ENCODE data around the gene TMIGD2. TPM values are rescaled to one million over a fixed set of nuclear protein-coding genes. Genes with fewer than 3 reads are reported as not detected.

The TMIGD2 gene
- total RNA-seq, 2 donors from 2014 or later: 1.8 TPM; not detected in 1

DNA sequence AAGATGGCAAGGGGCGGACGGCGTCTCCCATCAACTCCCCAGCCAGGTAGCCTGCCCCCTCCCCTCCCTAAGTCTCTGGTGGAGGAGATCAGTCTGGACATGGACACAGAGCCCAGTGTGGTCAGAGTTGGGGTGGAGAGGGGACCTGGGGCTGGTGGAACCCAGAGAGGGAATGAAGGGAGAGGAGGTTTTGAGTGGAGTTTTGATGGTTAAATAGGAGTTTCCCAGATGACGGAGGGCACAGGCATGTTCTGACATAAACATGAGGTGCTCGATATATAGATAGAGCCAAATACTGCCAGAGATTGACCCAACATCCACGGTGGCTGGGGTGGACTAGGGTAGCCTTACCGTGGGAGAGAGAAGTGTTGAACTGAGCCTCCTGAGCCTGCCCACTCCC, 16.3 kb upstream of the TMIGD2 start:
- TF ChIP-seq, protein P1, sequence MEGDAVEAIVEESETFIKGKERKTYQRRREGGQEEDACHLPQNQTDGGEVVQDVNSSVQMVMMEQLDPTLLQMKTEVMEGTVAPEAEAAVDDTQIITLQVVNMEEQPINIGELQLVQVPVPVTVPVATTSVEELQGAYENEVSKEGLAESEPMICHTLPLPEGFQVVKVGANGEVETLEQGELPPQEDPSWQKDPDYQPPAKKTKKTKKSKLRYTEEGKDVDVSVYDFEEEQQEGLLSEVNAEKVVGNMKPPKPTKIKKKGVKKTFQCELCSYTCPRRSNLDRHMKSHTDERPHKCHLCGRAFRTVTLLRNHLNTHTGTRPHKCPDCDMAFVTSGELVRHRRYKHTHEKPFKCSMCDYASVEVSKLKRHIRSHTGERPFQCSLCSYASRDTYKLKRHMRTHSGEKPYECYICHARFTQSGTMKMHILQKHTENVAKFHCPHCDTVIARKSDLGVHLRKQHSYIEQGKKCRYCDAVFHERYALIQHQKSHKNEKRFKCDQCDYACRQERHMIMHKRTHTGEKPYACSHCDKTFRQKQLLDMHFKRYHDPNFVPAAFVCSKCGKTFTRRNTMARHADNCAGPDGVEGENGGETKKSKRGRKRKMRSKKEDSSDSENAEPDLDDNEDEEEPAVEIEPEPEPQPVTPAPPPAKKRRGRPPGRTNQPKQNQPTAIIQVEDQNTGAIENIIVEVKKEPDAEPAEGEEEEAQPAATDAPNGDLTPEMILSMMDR (IDR thresholded peaks at IDR 0.05): no peak
- H3K27me3 ChIP-seq (replicated peaks; ENCODE audit: insufficient read depth): no peaks in the 10 kb centered on the region
- DNase-seq (ENCODE audit: low spot score): no peak
- no peaks in the 10 kb centered on the region for H3K9me3 ChIP-seq
- no peak for ATAC-seq (ENCODE audit: insufficient number of reproducible peaks, low FRiP score, low read depth)
- H3K36me3 ChIP-seq: no peaks in the 10 kb centered on the region
- H3K4me1 ChIP-seq (ENCODE audit: control insufficient read depth in 1 of 2, low read depth in 2 of 2): no peaks in the 10 kb centered on the region
- H3K4me3 ChIP-seq: no peak overlapping the region
- H3K27ac ChIP-seq: no peak overlapping the region

DNA sequence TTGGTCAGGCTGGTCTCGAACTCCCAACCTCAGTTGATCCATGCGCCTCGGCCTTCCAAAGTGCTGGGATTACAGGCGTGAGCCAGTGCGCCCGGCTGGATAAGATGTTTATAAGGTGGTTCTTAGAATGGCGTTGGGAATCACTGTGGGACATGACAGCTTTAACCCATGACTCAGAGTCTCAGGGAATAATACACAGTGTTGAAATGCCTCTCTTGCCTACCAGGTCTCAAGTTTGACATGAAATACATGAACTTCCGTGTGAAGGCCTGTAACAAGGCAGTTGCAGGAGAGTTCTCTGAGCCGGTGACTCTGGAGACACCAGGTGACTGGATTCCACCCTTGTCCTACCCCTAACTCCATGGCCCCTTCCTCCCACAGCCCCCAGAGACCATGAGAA, 14.8 kb upstream of the TMIGD2 start:
- no peaks in the 10 kb centered on the region for H3K4me1 ChIP-seq (ENCODE audit: control insufficient read depth in 1 of 2, low read depth in 2 of 2)
- H3K36me3 ChIP-seq: no peaks in the 10 kb centered on the region
- ATAC-seq (ENCODE audit: insufficient number of reproducible peaks, low FRiP score, low read depth) (no peak), DNase-seq (ENCODE audit: low spot score) (no peak)
- H3K9me3 ChIP-seq: no peaks in the 10 kb centered on the region
- no peaks in the 10 kb centered on the region for H3K27me3 ChIP-seq (replicated peaks; ENCODE audit: insufficient read depth)
- no peak overlapping the region for H3K27ac ChIP-seq
- H3K4me3 ChIP-seq: no peak overlapping the region
- TF ChIP-seq, protein P1 (IDR thresholded peaks at IDR 0.05): no peak

DNA sequence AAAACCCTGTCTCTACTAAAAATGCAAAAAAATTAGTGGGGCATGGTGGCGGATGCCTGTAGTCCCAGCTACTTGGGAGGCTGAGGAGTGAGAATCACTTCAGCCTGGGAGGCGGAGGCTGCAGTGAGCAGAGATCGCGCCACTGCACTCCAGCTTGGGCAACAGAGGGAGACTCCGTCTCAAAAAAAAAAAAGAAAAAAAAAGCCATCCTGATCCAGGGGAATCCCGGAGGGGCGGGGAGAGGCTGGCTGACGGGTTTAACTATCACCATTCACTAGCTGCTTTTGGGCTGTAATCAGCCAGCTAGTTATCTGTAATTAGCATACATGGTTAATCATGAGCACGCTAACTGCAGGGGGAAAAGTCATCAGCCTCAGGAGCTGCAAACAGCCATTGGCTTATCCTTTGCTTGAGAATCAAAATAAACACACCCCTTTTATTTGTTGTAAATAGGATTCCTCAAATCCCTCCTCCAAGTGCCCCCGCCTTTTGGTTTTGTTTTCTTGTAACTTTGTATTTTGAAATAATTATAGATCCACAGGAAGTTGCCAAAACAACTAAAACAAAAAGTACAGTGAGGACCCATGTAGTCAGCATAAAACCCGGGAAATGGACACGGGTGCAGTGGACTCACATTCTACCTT, 11.8 kb upstream of the TMIGD2 start:
- Histone ChIP-seq H3K27ac (no peak overlapping the region), H3K4me3 (no peak overlapping the region), H3K4me1 (ENCODE audit: control insufficient read depth in 1 of 2, low read depth in 2 of 2) (no peaks in the 10 kb centered on the region), H3K36me3 (no peaks in the 10 kb centered on the region), H3K9me3 (no peaks in the 10 kb centered on the region), H3K27me3 (replicated peaks; ENCODE audit: insufficient read depth) (no peaks in the 10 kb centered on the region)
- no peak for DNase-seq (ENCODE audit: low spot score)
- TF ChIP-seq, protein P1 (IDR thresholded peaks at IDR 0.05): no peak
- ATAC-seq (ENCODE audit: insufficient number of reproducible peaks, low FRiP score, low read depth): no peak

DNA sequence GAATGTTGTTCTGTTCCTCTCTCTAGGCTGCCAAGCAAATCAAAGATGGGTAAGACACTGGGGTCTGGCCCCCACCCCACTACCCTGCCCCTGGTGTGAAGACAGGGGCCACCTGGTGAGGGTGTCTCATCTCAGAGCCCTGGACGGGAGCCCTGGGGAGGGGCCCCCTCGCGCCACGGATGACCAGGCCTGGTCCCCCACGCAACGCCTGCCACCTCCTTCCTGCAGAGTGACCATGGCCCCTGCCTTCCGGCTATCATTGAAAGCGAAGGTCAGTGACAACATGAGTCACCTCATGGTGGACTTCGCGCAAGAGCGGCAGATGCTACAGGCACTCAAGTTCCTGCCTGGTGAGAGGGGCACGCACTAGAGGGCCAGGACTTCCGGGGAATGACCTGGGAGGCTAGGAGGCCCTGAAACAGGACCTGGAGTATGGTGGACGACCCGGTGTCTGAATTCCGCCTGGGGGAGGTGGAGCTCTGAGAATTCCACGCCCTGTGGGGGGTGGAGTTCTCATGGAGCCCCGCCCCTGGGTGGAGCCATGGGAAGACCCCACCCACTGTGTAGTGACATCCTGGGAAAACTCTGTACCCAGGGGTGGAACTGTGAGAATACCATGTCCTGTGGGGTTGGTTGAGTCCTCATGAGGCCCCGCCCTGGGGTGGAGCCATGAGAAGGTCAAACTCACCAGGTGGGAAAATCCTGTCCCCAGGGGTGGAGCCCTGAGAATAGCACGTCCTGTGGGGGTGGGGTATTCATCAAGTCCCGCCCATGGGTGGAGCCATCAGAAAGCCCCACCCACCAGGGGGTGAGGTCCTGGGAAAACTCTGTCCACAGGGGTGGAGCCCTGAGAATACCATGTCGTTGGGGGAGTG, 8.3 kb upstream of the TMIGD2 start:
- no peaks in the 10 kb centered on the region for H3K9me3 ChIP-seq
- H3K36me3 ChIP-seq: no peaks in the 10 kb centered on the region
- TF ChIP-seq, protein P1 (IDR thresholded peaks at IDR 0.05): no peak
- no peaks in the 10 kb centered on the region for H3K4me1 ChIP-seq (ENCODE audit: control insufficient read depth in 1 of 2, low read depth in 2 of 2)
- ATAC-seq (ENCODE audit: insufficient number of reproducible peaks, low FRiP score, low read depth) (no peak), DNase-seq (ENCODE audit: low spot score) (no peak)
- H3K27ac ChIP-seq: no peak overlapping the region
- no peaks in the 10 kb centered on the region for H3K27me3 ChIP-seq (replicated peaks; ENCODE audit: insufficient read depth)
- H3K4me3 ChIP-seq: no peak overlapping the region

DNA sequence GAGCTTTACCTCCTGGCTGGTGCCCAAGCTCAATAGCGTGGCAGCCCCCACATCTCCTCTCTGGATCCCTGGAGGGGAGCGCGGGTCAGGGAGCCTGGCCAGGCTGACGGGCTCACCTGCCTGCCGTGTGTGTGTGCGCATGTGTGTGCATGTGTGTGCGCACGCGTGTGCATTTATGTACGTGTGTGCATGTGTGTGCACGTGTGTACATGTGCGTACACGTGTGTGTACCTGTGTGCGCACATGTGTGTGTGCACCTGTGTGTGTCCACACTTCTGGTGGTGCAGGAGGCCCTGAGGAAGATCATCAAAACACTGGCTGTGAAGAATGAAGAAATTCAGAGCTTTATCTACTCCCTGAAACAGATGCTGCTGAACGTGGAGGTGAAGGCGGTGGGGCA, 3.5 kb upstream of the TMIGD2 start:
- Histone ChIP-seq H3K9me3 (no peaks in the 10 kb centered on the region), H3K27ac (no peak overlapping the region), H3K36me3 (no peaks in the 10 kb centered on the region), H3K4me3 (no peak overlapping the region), H3K4me1 (ENCODE audit: control insufficient read depth in 1 of 2, low read depth in 2 of 2) (no peaks in the 10 kb centered on the region), H3K27me3 (replicated peaks; ENCODE audit: insufficient read depth) (peaks cover 4% of the 10 kb centered on the region)
- TF ChIP-seq, protein P1 (IDR thresholded peaks at IDR 0.05): no peak
- no peak for ATAC-seq (ENCODE audit: insufficient number of reproducible peaks, low FRiP score, low read depth)
- no peak for DNase-seq (ENCODE audit: low spot score)

All from thoracic aorta (tissue), 2 donors.